DND-41 (cell line): ENCODE data around the gene COX7A2L.

Experiments
- CTCF ChIP-seq: IDR thresholded peaks from 2 replicates; pipeline ENCODE4 v1.5.1; 2012; ENCODE audit warnings: borderline replicate concordance, low read length, moderate library complexity, mild to moderate bottlenecking; ENCODE audit not compliant: poor library complexity, severe bottlenecking; ENCODE audit errors: extremely low read depth
- EZH2 ChIP-seq: IDR thresholded peaks from 3 replicates; pipeline ENCODE4 v1.6.1; 2012; ENCODE audit warnings: borderline replicate concordance, low read depth, mild to moderate bottlenecking, moderate library complexity, low read length, inconsistent platforms; ENCODE audit not compliant: severe bottlenecking

GRCh38 chr2:42359304-42359964 is 1.6 kb downstream of the COX7A2L start:
- no peak for TF ChIP-seq CTCF
- TF ChIP-seq EZH2, result no peak
